Measurements from ENCODE around the gene LNP1. TPM values are rescaled to one million over a fixed set of nuclear protein-coding genes. Genes with fewer than 3 reads are reported as not detected.

The LNP1 gene
- total and polyA plus RNA-seq, 2 of the 8 experiments (the other 6 are each of a cell fraction or from before 2014, with no cell fraction given) = 6.6 to 8.7 TPM

- TF ChIP-seq E2F6 (IDR thresholded peaks at IDR 0.05) = peak; percentile 71
- peak; percentile 52 for TF ChIP-seq KDM4A (IDR thresholded peaks at IDR 0.05; ENCODE audit: low read depth, low read length, severe bottlenecking)
- peak; percentile 42 to 78; a peak in 2 of 4 replicates for TF ChIP-seq SIN3A (conservative IDR thresholded peaks at IDR 0.05 in 1 of 2, IDR thresholded peaks at IDR 0.05 in 1 of 2; ENCODE audit: low read depth in 1 of 2, low read length in 2 of 2)
- TF ChIP-seq RAD21 (IDR thresholded peaks at IDR 0.05 in 1 of 2, conservative IDR thresholded peaks at IDR 0.05 in 1 of 2; ENCODE audit: low read depth in 2 of 2, low read length in 2 of 2) = no peak
- TF ChIP-seq ASH2L (IDR thresholded peaks at IDR 0.05; ENCODE audit: low read length) = peak; percentile 91
- TF ChIP-seq MAFK (IDR thresholded peaks at IDR 0.05; ENCODE audit: low read depth, low read length) = no peak
- peak; percentile 31 for TF ChIP-seq TAF7 (optimal IDR thresholded peaks at IDR 0.05; ENCODE audit: borderline replicate concordance, low read depth, low read length)
- TF ChIP-seq ZNF274 (IDR thresholded peaks at IDR 0.05; ENCODE audit: borderline replicate concordance, extremely low read depth, low read length) = no peak
- TF ChIP-seq GTF2F1 (IDR thresholded peaks at IDR 0.05; ENCODE audit: borderline replicate concordance, low read depth, low read length) = peak; percentile 61; the same call in 1 of the 2 replicates
- no peak for TF ChIP-seq RXRA (IDR thresholded peaks at IDR 0.05; ENCODE audit: insufficient read depth, low read depth, low read length)
- no peak for TF ChIP-seq SIRT6 (IDR thresholded peaks at IDR 0.05; ENCODE audit: low read length)
- TF ChIP-seq RFX5 (IDR thresholded peaks at IDR 0.05; ENCODE audit: borderline replicate concordance, low read depth, low read length) = no peak
- TF ChIP-seq HDAC2 (IDR thresholded peaks at IDR 0.05; ENCODE audit: borderline replicate concordance in 1 of 2, low read depth in 2 of 2, low read length in 2 of 2) = 0 out of 4 replicates have a peak, but pooled peaks of 1 of the 2 experiments have one; percentile 43
- peak; percentile 76 for TF ChIP-seq MAX (IDR thresholded peaks at IDR 0.05)
- peak; percentile 88 to 94 for TF ChIP-seq POLR2A (IDR thresholded peaks at IDR 0.05; ENCODE audit: control extremely low read depth in 1 of 2, low read depth in 2 of 2, low read length in 2 of 2)
- TF ChIP-seq YY1 (IDR thresholded peaks at IDR 0.05; ENCODE audit: low read depth, low read length) = no peak; the same call in 1 of the 2 replicates
- TF ChIP-seq FOSL1 (IDR thresholded peaks at IDR 0.05; ENCODE audit: insufficient read depth, low read depth, low read length) = no peak
These were observed at the start of gene LNP1, which contains the start of gene TOMM70 (continued) for GRCh38 chr3:100400780-100401673.
